ENCODE results near the gene GAL3ST2.

GAL3ST2 gene

GRCh38 chr2:241852116-241852980, 75.7 kb downstream of the GAL3ST2 start:
- POLR2A ChIA-PET = no interaction called here
- CTCF ChIA-PET = no interaction called here
- no peak for DNase-seq (ENCODE audit: extremely low spot score)
- TF ChIP-seq CTCF (IDR thresholded peaks at IDR 0.05; ENCODE audit: control extremely low read depth, extremely low read depth, low read depth, missing control alignments) = no peak

- ChIA-PET CTCF (interaction anchor here (1.9 kb wide), 1 partner anchor 25 kb away, joined by 4 read pairs; no protein-coding TSS in a partner anchor), POLR2A (no interaction called here)
- peak; percentile 13 for DNase-seq (ENCODE audit: extremely low spot score)
- TF ChIP-seq CTCF (IDR thresholded peaks at IDR 0.05; ENCODE audit: control extremely low read depth, extremely low read depth, low read depth, missing control alignments) = no peak
Measured at GRCh38 chr2:241852981-241853631, 76.5 kb downstream of the GAL3ST2 start.
